HL-60 (cell line): ENCODE data around the gene OR1D5.

ENCODE experiments used
- GABPA ChIP-seq: IDR thresholded peaks from 2 replicates; pipeline ENCODE4 v1.6.1; 2012; ENCODE audit warnings: low read depth
- TF ChIP-seq, protein P1 (sequence below): IDR thresholded peaks from one replicate; pipeline ENCODE4 v1.5.1; 2011; ENCODE audit warnings: low read length, control low read depth, inconsistent platforms; ENCODE audit not compliant: insufficient read depth
- TF ChIP-seq, protein P2 (sequence below): IDR thresholded peaks from 2 replicates; pipeline ENCODE4 v1.6.1; 2012; ENCODE audit warnings: low read depth; ENCODE audit not compliant: insufficient replicate concordance

DNA sequence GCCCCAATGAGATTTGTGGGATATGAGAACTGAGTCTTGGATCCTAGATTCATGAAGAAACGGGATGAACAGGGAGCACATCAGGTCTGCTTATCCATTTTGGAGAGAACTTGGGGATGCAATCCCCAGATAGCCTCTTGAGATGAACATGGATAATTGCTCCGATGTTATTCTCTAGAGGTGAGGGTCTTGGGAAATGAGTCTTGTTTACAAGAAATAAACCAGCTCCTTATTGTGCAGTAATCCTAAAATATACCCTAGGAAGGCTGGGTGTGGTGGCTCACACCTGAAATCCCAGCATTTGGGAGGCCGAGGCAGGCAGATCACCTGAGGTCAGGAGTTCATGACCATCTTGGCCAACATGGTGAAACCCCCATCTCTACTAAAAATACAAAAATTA is 40.9 kb upstream of the OR1D5 start, which contains the start of gene OR1D2:
- TF ChIP-seq, protein P1, sequence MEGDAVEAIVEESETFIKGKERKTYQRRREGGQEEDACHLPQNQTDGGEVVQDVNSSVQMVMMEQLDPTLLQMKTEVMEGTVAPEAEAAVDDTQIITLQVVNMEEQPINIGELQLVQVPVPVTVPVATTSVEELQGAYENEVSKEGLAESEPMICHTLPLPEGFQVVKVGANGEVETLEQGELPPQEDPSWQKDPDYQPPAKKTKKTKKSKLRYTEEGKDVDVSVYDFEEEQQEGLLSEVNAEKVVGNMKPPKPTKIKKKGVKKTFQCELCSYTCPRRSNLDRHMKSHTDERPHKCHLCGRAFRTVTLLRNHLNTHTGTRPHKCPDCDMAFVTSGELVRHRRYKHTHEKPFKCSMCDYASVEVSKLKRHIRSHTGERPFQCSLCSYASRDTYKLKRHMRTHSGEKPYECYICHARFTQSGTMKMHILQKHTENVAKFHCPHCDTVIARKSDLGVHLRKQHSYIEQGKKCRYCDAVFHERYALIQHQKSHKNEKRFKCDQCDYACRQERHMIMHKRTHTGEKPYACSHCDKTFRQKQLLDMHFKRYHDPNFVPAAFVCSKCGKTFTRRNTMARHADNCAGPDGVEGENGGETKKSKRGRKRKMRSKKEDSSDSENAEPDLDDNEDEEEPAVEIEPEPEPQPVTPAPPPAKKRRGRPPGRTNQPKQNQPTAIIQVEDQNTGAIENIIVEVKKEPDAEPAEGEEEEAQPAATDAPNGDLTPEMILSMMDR, result no peak
- TF ChIP-seq GABPA, result no peak
- TF ChIP-seq, protein P2, sequence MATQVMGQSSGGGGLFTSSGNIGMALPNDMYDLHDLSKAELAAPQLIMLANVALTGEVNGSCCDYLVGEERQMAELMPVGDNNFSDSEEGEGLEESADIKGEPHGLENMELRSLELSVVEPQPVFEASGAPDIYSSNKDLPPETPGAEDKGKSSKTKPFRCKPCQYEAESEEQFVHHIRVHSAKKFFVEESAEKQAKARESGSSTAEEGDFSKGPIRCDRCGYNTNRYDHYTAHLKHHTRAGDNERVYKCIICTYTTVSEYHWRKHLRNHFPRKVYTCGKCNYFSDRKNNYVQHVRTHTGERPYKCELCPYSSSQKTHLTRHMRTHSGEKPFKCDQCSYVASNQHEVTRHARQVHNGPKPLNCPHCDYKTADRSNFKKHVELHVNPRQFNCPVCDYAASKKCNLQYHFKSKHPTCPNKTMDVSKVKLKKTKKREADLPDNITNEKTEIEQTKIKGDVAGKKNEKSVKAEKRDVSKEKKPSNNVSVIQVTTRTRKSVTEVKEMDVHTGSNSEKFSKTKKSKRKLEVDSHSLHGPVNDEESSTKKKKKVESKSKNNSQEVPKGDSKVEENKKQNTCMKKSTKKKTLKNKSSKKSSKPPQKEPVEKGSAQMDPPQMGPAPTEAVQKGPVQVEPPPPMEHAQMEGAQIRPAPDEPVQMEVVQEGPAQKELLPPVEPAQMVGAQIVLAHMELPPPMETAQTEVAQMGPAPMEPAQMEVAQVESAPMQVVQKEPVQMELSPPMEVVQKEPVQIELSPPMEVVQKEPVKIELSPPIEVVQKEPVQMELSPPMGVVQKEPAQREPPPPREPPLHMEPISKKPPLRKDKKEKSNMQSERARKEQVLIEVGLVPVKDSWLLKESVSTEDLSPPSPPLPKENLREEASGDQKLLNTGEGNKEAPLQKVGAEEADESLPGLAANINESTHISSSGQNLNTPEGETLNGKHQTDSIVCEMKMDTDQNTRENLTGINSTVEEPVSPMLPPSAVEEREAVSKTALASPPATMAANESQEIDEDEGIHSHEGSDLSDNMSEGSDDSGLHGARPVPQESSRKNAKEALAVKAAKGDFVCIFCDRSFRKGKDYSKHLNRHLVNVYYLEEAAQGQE, result no peak
